Mammary epithelial cell (primary cell): ENCODE data around the gene STIM2.

Source experiments
- EZH2 ChIP-seq: IDR thresholded peaks from 2 replicates; pipeline ENCODE4 v1.6.1; 2012; ENCODE audit warnings: low read length, inconsistent platforms, borderline replicate concordance
- TF ChIP-seq, protein P1 (sequence below), 2 donors: IDR thresholded peaks in 1 of 2; conservative IDR thresholded peaks in 1 of 2; 2 replicates each; pipeline ENCODE4 v1.5.1; 2011 to 2012; ENCODE audit warnings: inconsistent platforms in 2 of 2, low read length in 2 of 2, mild to moderate bottlenecking in 2 of 2, control low read depth in 1 of 2, low read depth in 1 of 2; ENCODE audit not compliant: insufficient read depth in 1 of 2; ENCODE audit errors: extremely low read depth in 1 of 2

DNA sequence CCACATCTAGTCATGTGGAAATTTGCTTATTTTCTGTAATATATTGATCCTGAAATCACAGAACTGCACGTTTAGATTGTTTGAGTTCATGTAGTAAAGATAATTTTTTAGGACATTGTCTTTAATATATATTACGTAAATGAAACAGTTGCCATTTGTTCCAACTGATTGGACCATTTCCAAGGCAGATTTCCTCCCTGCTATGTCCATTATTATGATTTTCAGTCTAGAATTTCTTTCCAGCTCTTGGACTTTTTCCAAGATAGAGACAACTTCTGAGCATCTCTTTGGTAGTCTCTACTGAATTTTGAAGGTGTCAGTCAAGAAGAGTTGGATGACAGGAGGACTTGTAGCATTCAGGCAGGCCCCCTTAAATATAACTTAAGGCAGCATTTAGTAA, 94.6 kb downstream of the STIM2 start:
- TF ChIP-seq, protein P1, sequence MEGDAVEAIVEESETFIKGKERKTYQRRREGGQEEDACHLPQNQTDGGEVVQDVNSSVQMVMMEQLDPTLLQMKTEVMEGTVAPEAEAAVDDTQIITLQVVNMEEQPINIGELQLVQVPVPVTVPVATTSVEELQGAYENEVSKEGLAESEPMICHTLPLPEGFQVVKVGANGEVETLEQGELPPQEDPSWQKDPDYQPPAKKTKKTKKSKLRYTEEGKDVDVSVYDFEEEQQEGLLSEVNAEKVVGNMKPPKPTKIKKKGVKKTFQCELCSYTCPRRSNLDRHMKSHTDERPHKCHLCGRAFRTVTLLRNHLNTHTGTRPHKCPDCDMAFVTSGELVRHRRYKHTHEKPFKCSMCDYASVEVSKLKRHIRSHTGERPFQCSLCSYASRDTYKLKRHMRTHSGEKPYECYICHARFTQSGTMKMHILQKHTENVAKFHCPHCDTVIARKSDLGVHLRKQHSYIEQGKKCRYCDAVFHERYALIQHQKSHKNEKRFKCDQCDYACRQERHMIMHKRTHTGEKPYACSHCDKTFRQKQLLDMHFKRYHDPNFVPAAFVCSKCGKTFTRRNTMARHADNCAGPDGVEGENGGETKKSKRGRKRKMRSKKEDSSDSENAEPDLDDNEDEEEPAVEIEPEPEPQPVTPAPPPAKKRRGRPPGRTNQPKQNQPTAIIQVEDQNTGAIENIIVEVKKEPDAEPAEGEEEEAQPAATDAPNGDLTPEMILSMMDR (conservative IDR thresholded peaks at IDR 0.05 in 1 of 2, IDR thresholded peaks at IDR 0.05 in 1 of 2; ENCODE audit: extremely low read depth in 1 of 2, insufficient read depth in 1 of 2, low read depth in 1 of 2, low read length in 2 of 2): no peak
- TF ChIP-seq EZH2: no peak
